Stimulated activated CD4-positive, alpha-beta T cell treated with anti-CD3 and anti-CD28 coated beads, Interleukin-12 subunit alpha, Interleukin-12 subunit beta, amount 100 ng/mL, for 48 hours (primary cell): Measurements from ENCODE around the gene PSME1.
A peak's percentile ranks its signal among the peaks of the same experiment; 100 is the strongest.

Experiments
- DNase-seq, 3 donors: peaks; one replicate each; pipeline ENCODE4 v3.0.0-alpha.2; 2020; ENCODE audit warnings: low read depth in 2 of 3, low spot score in 1 of 3

PSME1 gene

DNA sequence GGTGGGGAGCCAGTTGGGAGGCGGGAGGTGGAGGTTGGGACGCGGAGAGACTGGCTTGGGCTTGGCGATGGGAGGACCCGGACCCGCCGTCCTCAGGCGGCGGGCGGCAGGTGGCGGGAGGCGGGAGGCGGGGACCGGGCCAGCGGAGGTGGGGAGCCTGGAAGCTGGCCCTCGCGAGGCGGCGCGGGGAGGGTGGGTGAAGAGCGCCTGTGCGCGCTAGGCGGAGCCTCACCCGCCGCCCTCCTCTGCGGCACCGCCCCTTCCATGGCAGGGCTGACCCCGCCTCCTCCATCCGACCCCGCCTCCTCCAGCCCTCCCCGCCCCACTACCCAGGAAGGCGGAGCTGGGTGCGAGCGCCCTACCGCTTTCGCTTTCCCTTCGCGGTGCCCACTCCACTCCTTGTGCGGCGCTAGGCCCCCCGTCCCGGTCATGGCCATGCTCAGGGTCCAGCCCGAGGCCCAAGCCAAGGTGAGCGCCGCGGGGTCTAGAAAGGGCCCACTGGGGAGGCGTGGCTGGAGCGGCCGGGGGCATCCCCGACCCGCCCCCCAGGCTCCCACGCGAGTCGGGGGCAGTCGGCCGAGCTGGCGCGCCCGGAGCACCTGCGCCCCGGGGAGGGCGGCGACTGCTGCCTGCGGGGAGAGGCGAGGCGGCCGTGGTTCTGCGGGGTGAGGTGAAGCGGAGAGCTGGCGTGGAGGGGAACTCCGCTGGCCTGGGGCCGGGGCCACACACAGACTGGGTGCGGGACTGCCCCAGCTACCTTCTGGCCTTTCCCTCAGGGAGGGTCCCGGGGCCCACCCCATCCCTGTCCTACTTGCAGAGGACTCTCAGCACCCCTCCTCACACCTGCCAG, at the start of gene PSME1:
Gene PSME1, plus strand, starts transcription at position 361 of the 850 bp plus-strand sequence. Its CDS starts 69 bp downstream, at position 430.
- DNase-seq, result peak; percentile 92 to 97 (median 93)

GRCh38 chr14:24087004-24087403, 49.0 kb upstream of the PSME1 start:
- no peak for DNase-seq

- no peak for DNase-seq
Measured at GRCh38 chr14:24088095-24088494, 47.9 kb upstream of the PSME1 start.

- no peak for DNase-seq
Measured at GRCh38 chr14:24089890-24090289, 46.1 kb upstream of the PSME1 start.

- DNase-seq, result no peak
Measured at GRCh38 chr14:24092110-24092504, 43.9 kb upstream of the PSME1 start.

DNA sequence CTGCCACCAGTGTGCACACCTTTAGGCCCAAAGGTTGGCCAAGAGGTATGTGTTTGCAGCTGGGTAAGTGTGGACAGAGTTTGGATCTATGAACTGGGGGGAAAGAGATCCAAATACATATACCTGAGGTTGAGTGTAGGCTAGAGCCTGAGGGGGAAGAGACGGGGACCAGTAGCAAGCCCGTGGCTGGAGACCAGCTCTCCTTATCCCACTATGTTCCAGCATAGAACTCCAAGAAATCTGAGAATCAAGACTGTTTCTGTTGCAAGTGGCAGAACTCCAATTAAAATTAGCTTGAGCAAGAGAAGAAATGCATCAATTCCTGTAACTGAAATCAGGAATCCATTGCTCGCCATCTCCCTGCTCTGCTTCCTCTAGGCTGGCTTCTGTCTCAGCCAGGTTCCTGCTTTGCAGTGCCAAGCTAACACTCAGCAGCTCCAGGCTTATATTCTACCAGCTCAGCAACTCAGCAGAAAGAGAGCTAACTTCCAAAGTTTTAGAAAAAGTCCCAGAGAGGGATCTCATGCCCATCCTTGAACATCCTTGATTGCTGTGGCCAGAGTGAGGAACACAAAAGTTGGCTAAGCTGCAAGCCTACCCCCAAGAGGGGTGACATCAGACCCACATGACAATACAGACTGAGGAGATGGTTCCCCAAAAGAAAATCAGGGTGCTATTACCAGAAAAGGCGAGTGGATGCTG, 43.3 kb upstream of the PSME1 start:
- no peak for DNase-seq

GRCh38 chr14:24093207-24093900, 42.6 kb upstream of the PSME1 start:
- DNase-seq, result no peak

- peak; percentile 75 to 88 (median 87) for DNase-seq
Measured at GRCh38 chr14:24093901-24094840, 41.8 kb upstream of the PSME1 start, which contains the start of gene PCK2. Gene PCK2, plus strand, starts transcription at chr14:24094311. Its CDS starts 95 bp downstream, at chr14:24094406.

- DNase-seq, result no peak
Measured at GRCh38 chr14:24094841-24095270, 41.1 kb upstream of the PSME1 start.

- DNase-seq, result peak; percentile 53 to 61 (median 56)
Measured at GRCh38 chr14:24095271-24096068, 40.5 kb upstream of the PSME1 start.

GRCh38 chr14:24096545-24097181, 39.3 kb upstream of the PSME1 start:
- no peak for DNase-seq

DNA sequence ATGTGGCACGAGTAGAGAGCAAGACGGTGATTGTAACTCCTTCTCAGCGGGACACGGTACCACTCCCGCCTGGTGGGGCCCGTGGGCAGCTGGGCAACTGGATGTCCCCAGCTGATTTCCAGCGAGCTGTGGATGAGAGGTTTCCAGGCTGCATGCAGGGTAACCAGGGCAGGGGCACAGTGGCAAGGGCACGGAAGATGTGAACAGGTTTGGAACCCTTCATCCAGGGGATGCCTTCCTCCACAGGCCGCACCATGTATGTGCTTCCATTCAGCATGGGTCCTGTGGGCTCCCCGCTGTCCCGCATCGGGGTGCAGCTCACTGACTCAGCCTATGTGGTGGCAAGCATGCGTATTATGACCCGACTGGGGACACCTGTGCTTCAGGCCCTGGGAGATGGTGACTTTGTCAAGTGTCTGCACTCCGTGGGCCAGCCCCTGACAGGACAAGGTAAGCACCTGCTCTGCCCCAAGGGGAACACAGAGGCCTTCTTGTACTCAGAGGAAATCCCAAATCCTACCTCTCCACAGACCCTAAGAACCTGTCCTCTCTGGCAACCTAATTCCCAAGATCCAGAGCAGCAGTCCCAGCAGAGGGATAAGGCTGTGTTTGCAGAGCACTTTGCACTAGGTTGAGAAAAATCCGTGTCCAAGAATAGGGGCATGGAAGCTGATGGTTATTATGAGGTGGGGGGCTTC, 37.6 kb upstream of the PSME1 start:
- no peak for DNase-seq

GRCh38 chr14:24098927-24099813, 36.8 kb upstream of the PSME1 start:
- DNase-seq, result no peak

- DNase-seq, result no peak
Measured at GRCh38 chr14:24100197-24100981, 35.6 kb upstream of the PSME1 start.

DNA sequence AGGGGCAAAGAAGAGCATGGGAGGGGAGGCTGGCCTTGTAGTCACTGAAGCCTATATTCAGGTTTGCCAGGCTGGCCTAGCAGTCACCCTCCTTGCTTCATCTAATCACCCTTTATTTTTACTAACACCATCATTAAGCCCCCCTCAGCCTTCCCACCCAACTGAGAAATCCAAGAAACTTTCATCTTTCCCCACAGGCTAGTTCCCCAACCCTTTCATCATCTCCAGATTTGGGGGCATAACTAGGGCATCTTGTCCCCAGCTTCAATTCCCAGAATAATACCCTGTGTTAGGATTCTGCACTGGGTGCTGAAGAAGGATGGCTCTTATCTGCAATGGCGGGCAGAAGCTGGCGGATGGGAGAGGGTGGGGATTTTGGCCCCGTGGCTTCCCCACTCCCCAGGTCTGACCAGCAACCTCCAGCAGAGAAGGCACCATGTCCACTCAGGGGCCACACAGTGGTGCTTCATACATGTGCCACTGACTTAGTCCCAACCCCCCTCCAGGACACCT, 35.0 kb upstream of the PSME1 start:
- DNase-seq, result no peak

- no peak for DNase-seq
Measured at GRCh38 chr14:24102357-24103048, 33.5 kb upstream of the PSME1 start.
